Smooth muscle cell (in vitro differentiated cells): ENCODE data around the gene FBXL12. TPM values are rescaled to one million over a fixed set of nuclear protein-coding genes. Genes with fewer than 3 reads are reported as not detected.

Source experiments
- DNase-seq: peaks from one replicate; lab custom pipeline; 2025; ENCODE audit not compliant: unreplicated experiment; lab: John Stamatoyannopoulos, UW
- H2AFZ ChIP-seq: fragments of 200-600 bp; sonication (generic); 2 replicates; pipeline ENCODE4 v1.6.0; 2016; ENCODE audit warnings: antibody characterized with exemption, low read depth, mild to moderate bottlenecking
- H3F3A ChIP-seq: fragments of 200-600 bp; sonication (generic); 2 replicates; pipeline ENCODE4 v1.6.0; 2017; ENCODE audit warnings: antibody characterized with exemption, low read depth
- H3K27ac ChIP-seq: fragments of 200-600 bp; sonication (generic); 2 replicates; pipeline ENCODE4 v1.5.1; 2016; ENCODE audit warnings: low read depth, mild to moderate bottlenecking
- H3K27me3 ChIP-seq: fragments of 200-600 bp; sonication (generic); 2 replicates; pipeline ENCODE4 v1.6.1; 2016; ENCODE audit warnings: low read depth, mild to moderate bottlenecking
- H3K36me3 ChIP-seq: fragments of 200-600 bp; sonication (generic); 2 replicates; pipeline ENCODE4 v1.5.1; 2016; ENCODE audit warnings: low read depth
- H3K4me1 ChIP-seq: fragments of 200-600 bp; sonication (generic); 2 replicates; pipeline ENCODE4 v1.5.1; 2016; ENCODE audit warnings: low read depth
- H3K4me2 ChIP-seq: fragments of 200-600 bp; sonication (generic); 2 replicates; pipeline ENCODE4 v1.6.0; 2016; ENCODE audit warnings: mild to moderate bottlenecking
- H3K4me3 ChIP-seq: fragments of 200-600 bp; sonication (generic); 2 replicates; pipeline ENCODE4 v1.5.1; 2016; ENCODE audit warnings: mild to moderate bottlenecking
- H3K79me2 ChIP-seq: fragments of 200-600 bp; sonication (generic); 2 replicates; pipeline ENCODE4 v1.6.0; 2016; ENCODE audit warnings: low read depth, mild to moderate bottlenecking
- H3K9ac ChIP-seq: fragments of 200-600 bp; sonication (generic); 2 replicates; pipeline ENCODE4 v1.6.0; 2016; ENCODE audit warnings: low read depth
- H3K9me3 ChIP-seq: fragments of 200-600 bp; sonication (generic); replicated peaks from 2 replicates; pipeline ENCODE4 v1.5.1; 2016; ENCODE audit warnings: low read depth
- H4K20me1 ChIP-seq: fragments of 200-600 bp; sonication (generic); 2 replicates; pipeline ENCODE4 v1.6.0; 2016; ENCODE audit warnings: low read depth
- CTCF ChIP-seq: fragments of 200-600 bp; sonication (generic); IDR thresholded peaks from 2 replicates; pipeline ENCODE4 v1.5.1; 2017; ENCODE audit warnings: borderline replicate concordance, mild to moderate bottlenecking, antibody characterized with exemption; ENCODE audit not compliant: insufficient read depth, poor library complexity, severe bottlenecking
- WGBS: methylation state at CpG from one replicate; pipeline ENCODE4 v1.1.7; 2016; ENCODE audit warnings: low lambda C conversion rate; 5-methylcytosine and 5-hydroxymethylcytosine counted together
- polyA plus RNA-seq: library from polyadenylated mRNA; unstranded; fragments of >200 nt; fragmentation: Nextera tagmentation; extraction: Ambion mirVana; gene quantifications from 2 replicates; pipeline ENCODE4 v1.2.1, GENCODE V29; 2016
- total RNA-seq: library from RNA; depleted of rRNA; stranded (reverse); fragments of >200 nt; gene quantifications from 2 replicates; pipeline ENCODE4 v1.2.3, GENCODE V29; 2014

FBXL12 gene
- total and polyA plus RNA-seq, 2 experiments from 2014 or later = 38.2 to 62.5 TPM

- no peak for DNase-seq
- Histone ChIP-seq H3F3A (no peaks in the 10 kb centered on the region), H3K27ac (no peak overlapping the region), H4K20me1 (no peaks in the 10 kb centered on the region), H2AFZ (no peak overlapping the region), H3K9me3 (no peaks in the 10 kb centered on the region), H3K9ac (no peak overlapping the region), H3K4me3 (no peak overlapping the region), H3K4me2 (no peak overlapping the region), H3K79me2 (no peaks in the 10 kb centered on the region), H3K36me3 (no peaks in the 10 kb centered on the region), H3K27me3 (no peaks in the 10 kb centered on the region), H3K4me1 (no peaks in the 10 kb centered on the region)
- 97% methylated on average over 4 of the region's 4 CpGs for WGBS
- TF ChIP-seq CTCF = no peak
Observed at GRCh38 chr19:9862938-9863337, 44.1 kb upstream of the FBXL12 start.

GRCh38 chr19:9861503-9861902, 42.6 kb upstream of the FBXL12 start:
- no peak for TF ChIP-seq CTCF

GRCh38 chr19:9860407-9860806, 41.5 kb upstream of the FBXL12 start:
- no peaks in the 10 kb centered on the region for H3K9me3 ChIP-seq
- H3K79me2 ChIP-seq = no peaks in the 10 kb centered on the region
- no peaks in the 10 kb centered on the region for H4K20me1 ChIP-seq
- WGBS = 95% methylated on average over 8 of the region's 8 CpGs
- H3K27ac ChIP-seq = no peak overlapping the region
- no peaks in the 10 kb centered on the region for H3K27me3 ChIP-seq
- no peak for DNase-seq
- H3K4me1 ChIP-seq = no peaks in the 10 kb centered on the region
- no peaks in the 10 kb centered on the region for H3K36me3 ChIP-seq
- no peak overlapping the region for H3K4me2 ChIP-seq
- no peaks in the 10 kb centered on the region for H3F3A ChIP-seq
- no peak overlapping the region for H2AFZ ChIP-seq
- H3K4me3 ChIP-seq = no peak overlapping the region
- no peak overlapping the region for H3K9ac ChIP-seq
- no peak for TF ChIP-seq CTCF

More at GRCh38 chr19:9861503-9861902, 42.6 kb upstream of the FBXL12 start:
- H4K20me1 ChIP-seq = no peaks in the 10 kb centered on the region
- H2AFZ ChIP-seq = no peak overlapping the region
- H3K9ac ChIP-seq = no peak overlapping the region
- DNase-seq = no peak
- WGBS = 100% methylated on average over 1 of the region's 1 CpG
- no peak overlapping the region for H3K27ac ChIP-seq
- H3K79me2 ChIP-seq = no peaks in the 10 kb centered on the region
- no peaks in the 10 kb centered on the region for H3K4me1 ChIP-seq
- H3K4me3 ChIP-seq = no peak overlapping the region
- H3K4me2 ChIP-seq = no peak overlapping the region
- no peaks in the 10 kb centered on the region for H3K36me3 ChIP-seq
- no peaks in the 10 kb centered on the region for H3K9me3 ChIP-seq
- H3K27me3 ChIP-seq = no peaks in the 10 kb centered on the region
- no peaks in the 10 kb centered on the region for H3F3A ChIP-seq

- Histone ChIP-seq H3K36me3 (no peaks in the 10 kb centered on the region), H3K4me1 (no peaks in the 10 kb centered on the region), H3F3A (no peaks in the 10 kb centered on the region), H2AFZ (no peak overlapping the region), H3K27ac (no peak overlapping the region), H3K4me2 (no peak overlapping the region), H3K79me2 (no peaks in the 10 kb centered on the region), H3K27me3 (no peaks in the 10 kb centered on the region), H3K9me3 (no peaks in the 10 kb centered on the region), H3K4me3 (no peak overlapping the region), H4K20me1 (no peaks in the 10 kb centered on the region), H3K9ac (no peak overlapping the region)
- no peak for TF ChIP-seq CTCF
- no peak for DNase-seq
Observed at GRCh38 chr19:9858766-9859165, 39.9 kb upstream of the FBXL12 start.
